ENCODE results near the gene HPCAL4. TPM values are rescaled to one million over a fixed set of nuclear protein-coding genes. Genes with fewer than 3 reads are reported as not detected.

HPCAL4 gene
- total RNA-seq, 2 experiments from 2014 or later, result 4.9 to 6.0 TPM

GRCh38 chr1:39663559-39663958 is 27.7 kb downstream of the HPCAL4 start:
- peaks cover 11% of the 10 kb centered on the region for H3K4me1 Mint-ChIP-seq
- no peak overlapping the region for H3K4me3 Mint-ChIP-seq
- ATAC-seq (ENCODE audit: low read depth) (no peak), DNase-seq (no peak)
- H3K27me3 Mint-ChIP-seq, result peaks cover 3% of the 10 kb centered on the region
- no peak overlapping the region for H3K27ac Mint-ChIP-seq
- H3K36me3 Mint-ChIP-seq, result no peaks in the 10 kb centered on the region
- POLR2A ChIA-PET, result no interaction called here
- no peaks in the 10 kb centered on the region for H3K9me3 Mint-ChIP-seq

- H3K27ac Mint-ChIP-seq, result no peak overlapping the region
- H3K4me3 Mint-ChIP-seq, result no peak overlapping the region
- no peaks in the 10 kb centered on the region for H3K36me3 Mint-ChIP-seq
- POLR2A ChIA-PET, result no interaction called here
- peaks cover 3% of the 10 kb centered on the region for H3K27me3 Mint-ChIP-seq
- DNase-seq, result no peak
- peaks cover 12% of the 10 kb centered on the region for H3K4me1 Mint-ChIP-seq
- no peak for ATAC-seq (ENCODE audit: low read depth)
- H3K9me3 Mint-ChIP-seq, result no peaks in the 10 kb centered on the region
Observed at GRCh38 chr1:39662861-39663260, 28.4 kb downstream of the HPCAL4 start.

DNA sequence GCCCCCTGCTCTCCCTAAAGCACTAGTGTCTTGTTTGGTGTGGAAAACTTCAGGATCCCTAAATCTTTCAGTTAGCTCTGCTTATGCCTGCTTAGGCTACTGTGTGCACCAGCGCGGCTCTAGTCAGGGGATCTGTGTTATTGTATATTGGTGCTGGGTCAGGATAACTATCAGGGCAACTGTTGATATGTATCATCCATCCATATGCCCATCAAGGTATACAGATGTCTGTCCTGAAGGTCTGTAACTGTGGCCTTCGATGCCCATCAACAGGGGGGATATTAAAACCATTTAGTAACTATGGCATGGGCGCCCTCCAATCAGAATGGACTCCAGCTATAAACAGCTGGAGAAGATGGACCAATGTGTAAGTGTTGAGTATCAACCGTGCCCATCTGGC is 31.7 kb downstream of the HPCAL4 start:
- H3K27ac Mint-ChIP-seq, result no peak overlapping the region
- peaks cover 3% of the 10 kb centered on the region for H3K4me1 Mint-ChIP-seq
- POLR2A ChIA-PET, result no interaction called here
- peaks cover 4% of the 10 kb centered on the region for H3K27me3 Mint-ChIP-seq
- H3K9me3 Mint-ChIP-seq, result no peaks in the 10 kb centered on the region
- H3K36me3 Mint-ChIP-seq, result no peaks in the 10 kb centered on the region
- H3K4me3 Mint-ChIP-seq, result no peak overlapping the region
- ATAC-seq (ENCODE audit: low read depth) (no peak), DNase-seq (no peak)

- DNase-seq, result no peak
- POLR2A ChIA-PET, result interaction anchor here (1.0 kb wide), 1 partner anchor 468 kb away, joined by 3 read pairs; no protein-coding TSS in a partner anchor
- H3K4me3 Mint-ChIP-seq, result no peak overlapping the region
- H3K27me3 Mint-ChIP-seq, result peaks cover 7% of the 10 kb centered on the region
- no peak overlapping the region for H3K27ac Mint-ChIP-seq
- peaks cover 3% of the 10 kb centered on the region for H3K4me1 Mint-ChIP-seq
- no peaks in the 10 kb centered on the region for H3K9me3 Mint-ChIP-seq
- no peak for ATAC-seq (ENCODE audit: low read depth)
- no peaks in the 10 kb centered on the region for H3K36me3 Mint-ChIP-seq
Observed at GRCh38 chr1:39659110-39659509, 32.1 kb downstream of the HPCAL4 start.

- Mint-ChIP-seq H3K4me1 (peaks cover 11% of the 10 kb centered on the region), H3K9me3 (no peaks in the 10 kb centered on the region), H3K4me3 (peak overlapping the region; percentile 58), H3K36me3 (no peaks in the 10 kb centered on the region), H3K27ac (peak overlapping the region; percentile 58), H3K27me3 (peaks cover 12% of the 10 kb centered on the region)
- ATAC-seq (ENCODE audit: low read depth), result peak; percentile 68
- peak; percentile 80 for DNase-seq
- POLR2A ChIA-PET, result interaction anchor here (1.0 to 1.2 kb wide), 2 partner anchors 81 to 466 kb away, joined by 3 read pairs; partner anchors contain the start of gene PPIE
Observed at GRCh38 chr1:39657923-39658485, 33.2 kb downstream of the HPCAL4 start.

GRCh38 chr1:39657402-39657801 is 33.8 kb downstream of the HPCAL4 start:
- no peak overlapping the region for H3K27ac Mint-ChIP-seq
- H3K4me1 Mint-ChIP-seq, result peaks cover 14% of the 10 kb centered on the region
- POLR2A ChIA-PET, result interaction anchor here (0.5 to 1.2 kb wide), 2 partner anchors 81 to 149 kb away, joined by 3 to 4 read pairs; partner anchors contain the start of gene PPIE
- DNase-seq, result no peak
- peaks cover 12% of the 10 kb centered on the region for H3K27me3 Mint-ChIP-seq
- ATAC-seq (ENCODE audit: low read depth), result no peak
- H3K36me3 Mint-ChIP-seq, result no peaks in the 10 kb centered on the region
- H3K4me3 Mint-ChIP-seq, result no peak overlapping the region
- no peaks in the 10 kb centered on the region for H3K9me3 Mint-ChIP-seq

- ATAC-seq (ENCODE audit: low read depth) (no peak), DNase-seq (no peak)
- Mint-ChIP-seq H3K9me3 (no peaks in the 10 kb centered on the region), H3K27ac (no peak overlapping the region), H3K36me3 (no peaks in the 10 kb centered on the region), H3K4me1 (peaks cover 14% of the 10 kb centered on the region), H3K27me3 (peaks cover 12% of the 10 kb centered on the region), H3K4me3 (no peak overlapping the region)
- POLR2A ChIA-PET, result no interaction called here
Observed at GRCh38 chr1:39656391-39656790, 34.8 kb downstream of the HPCAL4 start.

- POLR2A ChIA-PET, result no interaction called here
- Mint-ChIP-seq H3K9me3 (no peaks in the 10 kb centered on the region), H3K27ac (no peak overlapping the region), H3K4me1 (peaks cover 14% of the 10 kb centered on the region), H3K4me3 (no peak overlapping the region), H3K36me3 (no peaks in the 10 kb centered on the region), H3K27me3 (peaks cover 12% of the 10 kb centered on the region)
- DNase-seq (no peak), ATAC-seq (ENCODE audit: low read depth) (no peak)
Observed at GRCh38 chr1:39655578-39656268, 35.5 kb downstream of the HPCAL4 start.

DNA sequence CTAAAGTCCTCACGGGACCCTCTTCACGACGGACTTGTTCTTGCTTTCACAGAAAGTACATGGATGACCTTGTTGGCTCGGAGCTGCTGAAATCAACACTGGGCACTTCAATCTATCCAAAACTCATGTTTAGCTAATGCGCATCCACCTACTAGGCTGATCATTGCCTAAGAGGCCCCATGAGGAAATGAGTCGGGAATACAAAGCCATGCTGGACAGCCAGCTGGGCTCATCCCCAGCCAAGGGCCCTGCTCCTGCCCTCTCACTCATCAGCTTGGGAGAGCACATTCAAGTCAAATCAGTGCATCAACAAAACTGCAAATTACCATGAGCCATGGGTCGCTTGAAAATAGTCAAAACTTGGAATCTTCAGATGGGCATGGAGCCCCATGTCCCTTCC is 36.9 kb downstream of the HPCAL4 start:
- POLR2A ChIA-PET, result no interaction called here
- H3K27me3 Mint-ChIP-seq, result peaks cover 9% of the 10 kb centered on the region
- peaks cover 14% of the 10 kb centered on the region for H3K4me1 Mint-ChIP-seq
- no peak for ATAC-seq (ENCODE audit: low read depth)
- no peak overlapping the region for H3K27ac Mint-ChIP-seq
- no peaks in the 10 kb centered on the region for H3K9me3 Mint-ChIP-seq
- no peaks in the 10 kb centered on the region for H3K36me3 Mint-ChIP-seq
- H3K4me3 Mint-ChIP-seq, result no peak overlapping the region
- DNase-seq, result no peak

GRCh38 chr1:39653546-39654031 is 37.6 kb downstream of the HPCAL4 start:
- peak; percentile 74 for DNase-seq
- H3K27me3 Mint-ChIP-seq, result peaks cover 9% of the 10 kb centered on the region
- POLR2A ChIA-PET, result no interaction called here
- peak overlapping the region; percentile 10 for H3K27ac Mint-ChIP-seq
- peaks cover 14% of the 10 kb centered on the region for H3K4me1 Mint-ChIP-seq
- H3K9me3 Mint-ChIP-seq, result no peaks in the 10 kb centered on the region
- no peaks in the 10 kb centered on the region for H3K36me3 Mint-ChIP-seq
- ATAC-seq (ENCODE audit: low read depth), result peak; percentile 67
- no peak overlapping the region for H3K4me3 Mint-ChIP-seq

GRCh38 chr1:39652554-39652953 is 38.7 kb downstream of the HPCAL4 start:
- DNase-seq (no peak), ATAC-seq (ENCODE audit: low read depth) (no peak)
- H3K36me3 Mint-ChIP-seq, result no peaks in the 10 kb centered on the region
- H3K4me1 Mint-ChIP-seq, result peaks cover 11% of the 10 kb centered on the region
- H3K27ac Mint-ChIP-seq, result no peak overlapping the region
- POLR2A ChIA-PET, result no interaction called here
- H3K27me3 Mint-ChIP-seq, result peaks cover 9% of the 10 kb centered on the region
- no peaks in the 10 kb centered on the region for H3K9me3 Mint-ChIP-seq
- H3K4me3 Mint-ChIP-seq, result no peak overlapping the region

DNA sequence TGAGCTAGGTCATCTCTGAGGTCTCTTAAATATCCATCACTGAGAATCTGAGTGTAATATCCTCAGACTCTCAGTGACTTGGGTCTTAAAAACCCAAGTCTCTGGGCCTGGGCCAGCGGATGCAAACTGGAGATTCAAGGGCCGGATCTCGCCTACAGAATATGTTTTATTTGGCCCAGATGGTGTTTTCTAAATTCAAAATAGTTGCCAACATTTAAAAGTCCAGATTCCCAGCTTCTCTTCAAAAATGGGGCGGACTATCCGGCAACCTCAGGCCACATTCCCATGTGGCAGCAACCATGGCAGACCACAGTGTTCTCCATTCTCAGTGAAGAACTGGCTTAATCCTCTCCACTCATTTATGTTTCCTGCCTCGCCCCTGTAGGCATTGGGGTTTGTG is 39.1 kb downstream of the HPCAL4 start:
- Mint-ChIP-seq H3K4me1 (peaks cover 11% of the 10 kb centered on the region), H3K27ac (no peak overlapping the region), H3K27me3 (peaks cover 9% of the 10 kb centered on the region), H3K36me3 (no peaks in the 10 kb centered on the region), H3K9me3 (no peaks in the 10 kb centered on the region), H3K4me3 (no peak overlapping the region)
- DNase-seq (no peak), ATAC-seq (ENCODE audit: low read depth) (no peak)
- POLR2A ChIA-PET, result no interaction called here

DNA sequence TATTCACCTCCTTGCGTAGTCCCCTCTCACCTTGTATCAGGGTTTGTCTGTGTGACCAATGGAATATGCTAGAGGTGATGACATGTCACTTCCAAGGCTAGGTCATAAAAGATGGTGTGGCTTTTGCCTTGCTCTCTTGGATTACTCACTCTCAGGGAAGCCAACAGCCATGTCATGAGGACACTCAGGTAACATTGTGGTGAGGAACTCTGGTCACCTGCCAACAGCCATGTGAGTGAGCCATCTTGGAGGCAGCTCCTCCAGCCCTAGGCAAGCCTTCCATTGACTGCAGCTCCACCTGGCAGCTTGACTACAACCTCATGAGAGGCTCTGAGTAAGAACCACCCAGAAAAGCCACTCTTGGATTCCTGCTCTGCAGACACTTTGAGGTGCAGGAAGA is 40.8 kb downstream of the HPCAL4 start:
- peaks cover 11% of the 10 kb centered on the region for H3K4me1 Mint-ChIP-seq

DNA sequence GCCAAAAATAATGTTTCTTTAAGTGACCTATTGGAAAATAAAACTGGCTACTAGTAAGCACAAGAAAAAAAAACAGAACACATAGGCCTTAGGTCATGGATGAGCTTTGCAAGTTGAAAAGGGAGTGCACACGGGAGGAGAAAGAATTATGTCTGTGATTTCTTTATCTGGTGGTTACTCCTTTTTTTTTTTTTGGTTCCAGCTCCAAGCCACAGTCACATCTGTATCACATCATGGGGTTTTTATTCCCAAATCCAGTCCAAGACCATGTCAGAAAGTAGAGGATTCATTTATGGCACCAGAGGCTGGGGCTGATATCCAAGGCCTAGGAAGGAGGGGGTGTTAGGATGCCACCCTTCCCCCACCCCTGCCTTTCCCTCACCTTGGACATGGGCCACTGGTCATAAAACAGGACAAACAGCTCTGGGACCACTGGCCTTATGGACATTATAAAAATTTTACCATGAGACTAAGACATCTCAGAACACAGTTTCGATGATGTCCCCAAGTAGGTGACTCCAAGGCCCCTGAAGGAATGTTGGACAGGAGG is 41.5 kb downstream of the HPCAL4 start:
- no peak for ATAC-seq (ENCODE audit: low read depth)
- Mint-ChIP-seq H3K4me3 (no peak overlapping the region), H3K9me3 (no peaks in the 10 kb centered on the region), H3K27ac (no peak overlapping the region), H3K4me1 (peaks cover 11% of the 10 kb centered on the region), H3K27me3 (peaks cover 8% of the 10 kb centered on the region), H3K36me3 (no peaks in the 10 kb centered on the region)
- POLR2A ChIA-PET, result no interaction called here
- no peak for DNase-seq

More for the DNA sequence above, 40.8 kb downstream of the HPCAL4 start:
- no peaks in the 10 kb centered on the region for H3K36me3 Mint-ChIP-seq
- POLR2A ChIA-PET, result no interaction called here
- no peak overlapping the region for H3K4me3 Mint-ChIP-seq
- ATAC-seq (ENCODE audit: low read depth), result no peak
- H3K27me3 Mint-ChIP-seq, result peaks cover 8% of the 10 kb centered on the region
- no peak overlapping the region for H3K27ac Mint-ChIP-seq
- H3K9me3 Mint-ChIP-seq, result no peaks in the 10 kb centered on the region
- DNase-seq, result no peak
